GM13976 (cell line): ENCODE data around the gene SLC38A1.

Experiments
- DNase-seq: peaks from one replicate; pipeline ENCODE4 v3.0.0; 2012; ENCODE audit warnings: low spot score
- CTCF ChIP-seq: IDR thresholded peaks from 2 replicates; pipeline ENCODE4 v1.5.1; 2012; ENCODE audit warnings: borderline replicate concordance, mild to moderate bottlenecking; ENCODE audit not compliant: insufficient read depth; ENCODE audit errors: extremely low read depth, missing control alignments, control extremely low read depth
- in situ Hi-C: fragments of 300-500 bp; cut with MboI; formaldehyde crosslinking; loops from one replicate; pipeline ENCODE4 v1.12.0; 2022; ENCODE audit warnings: low sequenced_read_pairs, mixed read lengths, inconsistent platforms; ENCODE audit not compliant: unreplicated experiment

Gene SLC38A1

GRCh38 chr12:46223047-46223446, 45.8 kb downstream of the SLC38A1 start:
- DNase-seq: no peak
- TF ChIP-seq CTCF: no peak
- in situ Hi-C loops: no loop called here

- no peak for DNase-seq
- in situ Hi-C loops: no loop called here
- TF ChIP-seq CTCF: no peak
Observed at GRCh38 chr12:46222636-46223035, 46.2 kb downstream of the SLC38A1 start.

- TF ChIP-seq CTCF: no peak
- in situ Hi-C loops: no loop called here
- DNase-seq: no peak
Observed at GRCh38 chr12:46221255-46222128, 47.4 kb downstream of the SLC38A1 start.

GRCh38 chr12:46219877-46220655, 48.8 kb downstream of the SLC38A1 start:
- in situ Hi-C loops: loop anchor here (10.0 kb wide), 1 partner anchor 45 kb away; the partner anchor contains the start of gene SLC38A1

GRCh38 chr12:46219132-46219876, 49.5 kb downstream of the SLC38A1 start:
- DNase-seq: no peak
- in situ Hi-C loops: loop anchor here (10.0 kb wide), 1 partner anchor 45 kb away; the partner anchor contains the start of gene SLC38A1
- no peak for TF ChIP-seq CTCF

More at GRCh38 chr12:46219877-46220655, 48.8 kb downstream of the SLC38A1 start:
- TF ChIP-seq CTCF: no peak
- no peak for DNase-seq

DNA sequence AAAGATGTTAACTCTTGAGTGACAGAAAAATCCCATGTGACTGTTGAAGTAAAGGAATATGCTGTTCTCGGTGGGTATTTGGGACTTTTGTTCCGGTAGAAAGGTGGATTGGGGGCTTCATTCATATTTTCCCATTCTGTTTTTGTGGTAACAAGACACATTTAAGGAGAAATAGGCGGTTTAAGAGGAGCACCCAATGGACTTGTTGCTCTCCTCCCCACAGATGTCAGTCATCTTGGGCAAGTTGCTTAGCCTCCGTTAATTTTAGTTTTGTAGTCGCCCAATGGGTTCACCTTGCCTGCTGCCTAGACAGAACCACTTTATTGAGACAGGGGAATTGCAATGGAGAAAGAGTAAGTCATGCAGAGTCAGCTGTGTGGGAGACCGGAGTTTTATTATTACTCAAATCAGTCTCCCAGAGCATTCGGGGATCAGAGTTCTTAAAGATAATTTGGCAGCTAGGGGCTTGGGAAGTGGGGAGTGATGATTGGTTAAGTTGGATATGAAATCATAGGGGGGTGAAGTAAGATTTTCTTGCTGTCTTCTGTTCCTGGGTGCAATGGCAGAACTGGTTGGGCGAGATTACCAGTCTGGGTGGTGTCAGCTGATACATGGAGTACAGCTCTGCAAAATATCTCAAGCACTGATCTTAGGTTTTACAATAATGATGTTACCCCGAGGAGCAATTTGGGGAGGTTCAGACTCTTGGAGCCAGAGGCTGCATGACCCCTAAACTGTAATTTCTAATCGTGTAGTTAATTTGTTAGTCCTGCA, 50.3 kb downstream of the SLC38A1 start:
- TF ChIP-seq CTCF: no peak
- no peak for DNase-seq
- in situ Hi-C loops: loop anchor here (10.0 kb wide), 1 partner anchor 46 kb away; the partner anchor contains the start of gene SLC38A1
